Activated CD8-positive, alpha-beta memory T cell treated with anti-CD3 and anti-CD28 coated beads, Interleukin-2, amount 50 U/mL, for 4 hours (primary cell): ENCODE data around the gene SPNS2.

Experiments used
- DNase-seq: peaks from one replicate; pipeline ENCODE4 v3.0.0-alpha.2; 2020

Gene SPNS2

GRCh38 chr17:4480929-4481898, 17.5 kb upstream of the SPNS2 start:
- no peak for DNase-seq

- no peak for DNase-seq
Measured at GRCh38 chr17:4482338-4483011, 16.2 kb upstream of the SPNS2 start.

- no peak for DNase-seq
Measured at GRCh38 chr17:4483012-4483840, 15.5 kb upstream of the SPNS2 start.

- DNase-seq: peak; percentile 67
Measured at GRCh38 chr17:4485676-4486646, 12.7 kb upstream of the SPNS2 start.

GRCh38 chr17:4487296-4487695, 11.4 kb upstream of the SPNS2 start:
- DNase-seq: no peak

GRCh38 chr17:4487820-4488716, 10.6 kb upstream of the SPNS2 start:
- DNase-seq: no peak

- DNase-seq: no peak
Measured at GRCh38 chr17:4488989-4489595, 9.6 kb upstream of the SPNS2 start.

GRCh38 chr17:4490109-4490591, 8.5 kb upstream of the SPNS2 start:
- no peak for DNase-seq

GRCh38 chr17:4490637-4491061, 8.0 kb upstream of the SPNS2 start:
- DNase-seq: no peak

GRCh38 chr17:4492721-4493561, 5.7 kb upstream of the SPNS2 start:
- no peak for DNase-seq

GRCh38 chr17:4497101-4497824, 1.4 kb upstream of the SPNS2 start:
- DNase-seq: no peak

GRCh38 chr17:4499431-4500190, 930 bp downstream of the SPNS2 start:
- DNase-seq: peak; percentile 29

- DNase-seq: no peak
Measured at GRCh38 chr17:4500191-4500571, 1.5 kb downstream of the SPNS2 start.

- DNase-seq: no peak
Measured at GRCh38 chr17:4501295-4501949, 2.7 kb downstream of the SPNS2 start.

GRCh38 chr17:4502466-4503154, 3.9 kb downstream of the SPNS2 start:
- no peak for DNase-seq

GRCh38 chr17:4503283-4504025, 4.8 kb downstream of the SPNS2 start:
- DNase-seq: no peak
